Mesenchymal stem cell (in vitro differentiated cells and primary cell): Measurements from ENCODE around the gene DIP2C.

Experiments used
- DNase-seq: peaks from one replicate; pipeline ENCODE4 v3.0.0-alpha.2; 2013
- H2AFZ ChIP-seq: one replicate; pipeline ENCODE4 v1.6.1; 2013; ENCODE audit warnings: low read depth, mild to moderate bottlenecking, control low read depth, inconsistent platforms, low read length, moderate library complexity
- H2AK5ac ChIP-seq: 2 replicates; pipeline ENCODE4 v1.6.1; 2013; ENCODE audit warnings: low read length, moderate library complexity, mild to moderate bottlenecking, inconsistent platforms; ENCODE audit not compliant: severe bottlenecking
- H2BK120ac ChIP-seq: one replicate; pipeline ENCODE4 v1.6.1; 2013; ENCODE audit warnings: low read depth, mild to moderate bottlenecking, inconsistent platforms, low read length, moderate library complexity
- H2BK12ac ChIP-seq, 2 experiments: one replicate each; pipeline ENCODE4 v1.6.1; 2013; ENCODE audit warnings: inconsistent platforms in 2 of 2, low read length in 2 of 2, mild to moderate bottlenecking in 2 of 2, moderate library complexity in 2 of 2, control low read depth in 1 of 2
- H2BK15ac ChIP-seq: one replicate; pipeline ENCODE4 v1.6.1; 2013; ENCODE audit warnings: mild to moderate bottlenecking, low read depth, inconsistent platforms; ENCODE audit not compliant: poor library complexity, severe bottlenecking
- H2BK5ac ChIP-seq: 2 replicates; pipeline ENCODE4 v1.6.1; 2013; ENCODE audit warnings: low read depth, mild to moderate bottlenecking, low read length, control low read depth, inconsistent platforms; ENCODE audit not compliant: poor library complexity, severe bottlenecking
- H3K14ac ChIP-seq, 2 experiments: one replicate each; pipeline ENCODE4 v1.6.1; 2013; ENCODE audit warnings: inconsistent platforms in 2 of 2, low read length in 2 of 2, control low read depth in 1 of 2, mild to moderate bottlenecking in 1 of 2, moderate library complexity in 1 of 2
- H3K18ac ChIP-seq, 2 experiments: one replicate each; pipeline ENCODE4 v1.6.1; 2013; ENCODE audit warnings: inconsistent platforms in 2 of 2, low read length in 2 of 2, control low read depth in 1 of 2, low read depth in 1 of 2, mild to moderate bottlenecking in 1 of 2
- H3K23ac ChIP-seq, 2 experiments: one replicate each; pipeline ENCODE4 v1.6.1; 2013; ENCODE audit warnings: inconsistent platforms in 2 of 2, low read length in 2 of 2, mild to moderate bottlenecking in 2 of 2, moderate library complexity in 2 of 2, control low read depth in 1 of 2
- H3K27ac ChIP-seq: 2 replicates; pipeline ENCODE4 v1.5.1; 2013; ENCODE audit warnings: mild to moderate bottlenecking, moderate library complexity, low read length, control low read depth, inconsistent platforms; ENCODE audit not compliant: poor library complexity, severe bottlenecking
- H3K27me3 ChIP-seq, 2 experiments: 2 replicates each; pipeline versions ENCODE4 v1.6.1 to v1.7.0; 2013; ENCODE audit warnings: low read length in 2 of 2, mild to moderate bottlenecking in 2 of 2, moderate library complexity in 2 of 2, control low read depth in 1 of 2, inconsistent platforms in 1 of 2; ENCODE audit not compliant: control insufficient read depth in 1 of 2, insufficient read depth in 1 of 2
- H3K36me3 ChIP-seq, 2 experiments: 2 replicates each; pipeline versions ENCODE4 v1.6.1 to v1.7.0; 2013; ENCODE audit warnings: low read length in 2 of 2, control low read depth in 1 of 2, inconsistent platforms in 1 of 2, low read depth in 1 of 2, mild to moderate bottlenecking in 1 of 2; ENCODE audit not compliant: insufficient read depth in 2 of 2, control insufficient read depth in 1 of 2
- H3K4ac ChIP-seq, 2 experiments: one replicate each; pipeline ENCODE4 v1.6.1; 2013; ENCODE audit warnings: inconsistent platforms in 2 of 2, low read length in 2 of 2, mild to moderate bottlenecking in 2 of 2, moderate library complexity in 2 of 2, control low read depth in 1 of 2, low read depth in 1 of 2
- H3K4me1 ChIP-seq: 2 replicates; pipeline ENCODE4 v1.6.1; 2013; ENCODE audit warnings: low read depth, low read length, control low read depth; ENCODE audit not compliant: control insufficient read depth, insufficient read depth
- H3K4me2 ChIP-seq: 2 replicates; pipeline ENCODE4 v1.6.1; 2013; ENCODE audit warnings: low read length, mild to moderate bottlenecking, inconsistent platforms; ENCODE audit not compliant: poor library complexity, severe bottlenecking
- H3K4me3 ChIP-seq, 2 experiments: 2 replicates each; pipeline versions ENCODE4 v1.5.1 to v1.7.0; 2013; ENCODE audit warnings: low read length in 2 of 2, mild to moderate bottlenecking in 2 of 2, control low read depth in 1 of 2, low read depth in 1 of 2; ENCODE audit not compliant: insufficient read depth in 1 of 2
- H3K79me1 ChIP-seq: replicated peaks from 2 replicates; pipeline ENCODE4 v1.6.1; 2013; ENCODE audit warnings: mild to moderate bottlenecking, control low read depth, low read length, inconsistent platforms; ENCODE audit not compliant: poor library complexity, severe bottlenecking
- H3K9ac ChIP-seq: 2 replicates; pipeline ENCODE4 v1.7.0; 2013; ENCODE audit warnings: mild to moderate bottlenecking, low read length, moderate library complexity
- H3K9me3 ChIP-seq: 2 replicates; pipeline ENCODE4 v1.7.0; 2013; ENCODE audit warnings: mild to moderate bottlenecking, low read length; ENCODE audit not compliant: control insufficient read depth
- H4K8ac ChIP-seq: one replicate; pipeline ENCODE4 v1.6.1; 2013; ENCODE audit warnings: inconsistent platforms, mild to moderate bottlenecking, low read length, moderate library complexity
- H4K91ac ChIP-seq: one replicate; pipeline ENCODE4 v1.6.1; 2013; ENCODE audit warnings: mild to moderate bottlenecking, low read length, inconsistent platforms
- WGBS: methylation state at CpG from one replicate; pipeline ENCODE4 v1.1.7; 2013; ENCODE audit warnings: mixed read lengths; 5-methylcytosine and 5-hydroxymethylcytosine counted together

The DIP2C gene

GRCh38 chr10:507355-507699 lies 182.1 kb downstream of the DIP2C start:
- H3K79me1 ChIP-seq: peaks cover 72% of the 10 kb centered on the region
- H3K23ac ChIP-seq: no peak overlapping the region
- no peak overlapping the region for H2BK12ac ChIP-seq
- 91% methylated on average over 16 of the region's 16 CpGs for WGBS
- H3K4me1 ChIP-seq: peaks cover 12% of the 10 kb centered on the region
- H3K27me3 ChIP-seq: no peaks in the 10 kb centered on the region
- H3K18ac ChIP-seq: no peak overlapping the region
- no peak overlapping the region for H3K4me3 ChIP-seq
- DNase-seq: no peak
- no peak overlapping the region for H2BK15ac ChIP-seq
- H3K4ac ChIP-seq: no peak overlapping the region
- no peak overlapping the region for H2BK120ac ChIP-seq
- H3K14ac ChIP-seq: no peak overlapping the region
- H2BK5ac ChIP-seq: no peak overlapping the region
- H3K36me3 ChIP-seq: peaks cover 27 to 37% of the 10 kb centered on the region in 2 experiments
- no peak overlapping the region for H2AK5ac ChIP-seq
- H4K91ac ChIP-seq: no peak overlapping the region
- no peak overlapping the region for H3K9ac ChIP-seq
- no peak overlapping the region for H4K8ac ChIP-seq
- H3K27ac ChIP-seq: no peak overlapping the region
- H3K9me3 ChIP-seq: no peaks in the 10 kb centered on the region
- no peak overlapping the region for H2AFZ ChIP-seq
- no peak overlapping the region for H3K4me2 ChIP-seq

GRCh38 chr10:506451-507354 lies 182.8 kb downstream of the DIP2C start:
- no peak for DNase-seq
- Histone ChIP-seq H3K27ac (no peak overlapping the region), H2BK120ac (no peak overlapping the region), H3K4me2 (no peak overlapping the region), H3K36me3 (peaks cover 27 to 37% of the 10 kb centered on the region in 2 experiments), H2AK5ac (no peak overlapping the region), H3K4me1 (peaks cover 11% of the 10 kb centered on the region), H4K91ac (no peak overlapping the region), H3K27me3 (no peaks in the 10 kb centered on the region), H2AFZ (no peak overlapping the region), H4K8ac (no peak overlapping the region), H3K4ac (no peak overlapping the region), H2BK5ac (no peak overlapping the region), H2BK15ac (no peak overlapping the region), H3K23ac (no peak overlapping the region), H3K4me3 (no peak overlapping the region), H3K9ac (no peak overlapping the region), H2BK12ac (no peak overlapping the region), H3K79me1 (peaks cover 70% of the 10 kb centered on the region), H3K9me3 (no peaks in the 10 kb centered on the region), H3K14ac (no peak overlapping the region), H3K18ac (no peak overlapping the region)
- 95% methylated on average over 32 of the region's 32 CpGs for WGBS

- H3K23ac ChIP-seq: no peak overlapping the region
- H3K9ac ChIP-seq: no peak overlapping the region
- no peak overlapping the region for H3K14ac ChIP-seq
- H2BK12ac ChIP-seq: no peak overlapping the region
- no peaks in the 10 kb centered on the region for H3K9me3 ChIP-seq
- no peak for DNase-seq
- peaks cover 69% of the 10 kb centered on the region for H3K79me1 ChIP-seq
- no peak overlapping the region for H3K4ac ChIP-seq
- WGBS: 85% methylated on average over 3 of the region's 3 CpGs
- no peak overlapping the region for H2AFZ ChIP-seq
- H3K4me3 ChIP-seq: no peak overlapping the region
- no peak overlapping the region for H3K18ac ChIP-seq
- H2BK120ac ChIP-seq: no peak overlapping the region
- H4K8ac ChIP-seq: no peak overlapping the region
- peaks cover 6% of the 10 kb centered on the region for H3K4me1 ChIP-seq
- no peak overlapping the region for H3K27ac ChIP-seq
- no peak overlapping the region for H2BK5ac ChIP-seq
- H3K27me3 ChIP-seq: no peaks in the 10 kb centered on the region
- H2BK15ac ChIP-seq: no peak overlapping the region
- H3K4me2 ChIP-seq: no peak overlapping the region
- H4K91ac ChIP-seq: no peak overlapping the region
- peaks cover 27 to 37% of the 10 kb centered on the region in 2 experiments for H3K36me3 ChIP-seq
- no peak overlapping the region for H2AK5ac ChIP-seq
Measured at GRCh38 chr10:505419-505818, 184.0 kb downstream of the DIP2C start.

- H3K4me1 ChIP-seq: peaks cover 4% of the 10 kb centered on the region
- H2BK5ac ChIP-seq: no peak overlapping the region
- H3K4ac ChIP-seq: no peak overlapping the region
- peaks cover 70% of the 10 kb centered on the region for H3K79me1 ChIP-seq
- no peak overlapping the region for H3K27ac ChIP-seq
- H2BK15ac ChIP-seq: no peak overlapping the region
- DNase-seq: no peak
- no peak overlapping the region for H4K8ac ChIP-seq
- H4K91ac ChIP-seq: no peak overlapping the region
- H3K4me3 ChIP-seq: no peak overlapping the region
- no peak overlapping the region for H3K23ac ChIP-seq
- no peaks in the 10 kb centered on the region for H3K9me3 ChIP-seq
- H2AK5ac ChIP-seq: no peak overlapping the region
- no peak overlapping the region for H2BK120ac ChIP-seq
- no peak overlapping the region for H2BK12ac ChIP-seq
- 93% methylated on average over 14 of the region's 14 CpGs for WGBS
- H3K9ac ChIP-seq: no peak overlapping the region
- H3K14ac ChIP-seq: no peak overlapping the region
- no peak overlapping the region for H3K4me2 ChIP-seq
- no peak overlapping the region for H2AFZ ChIP-seq
- no peaks in the 10 kb centered on the region for H3K27me3 ChIP-seq
- H3K18ac ChIP-seq: no peak overlapping the region
- H3K36me3 ChIP-seq: peaks cover 27 to 35% of the 10 kb centered on the region in 2 experiments
Measured at GRCh38 chr10:504806-505205, 184.7 kb downstream of the DIP2C start.
